ENCODE results near the gene ZSCAN26.

ZSCAN26 gene

DNA sequence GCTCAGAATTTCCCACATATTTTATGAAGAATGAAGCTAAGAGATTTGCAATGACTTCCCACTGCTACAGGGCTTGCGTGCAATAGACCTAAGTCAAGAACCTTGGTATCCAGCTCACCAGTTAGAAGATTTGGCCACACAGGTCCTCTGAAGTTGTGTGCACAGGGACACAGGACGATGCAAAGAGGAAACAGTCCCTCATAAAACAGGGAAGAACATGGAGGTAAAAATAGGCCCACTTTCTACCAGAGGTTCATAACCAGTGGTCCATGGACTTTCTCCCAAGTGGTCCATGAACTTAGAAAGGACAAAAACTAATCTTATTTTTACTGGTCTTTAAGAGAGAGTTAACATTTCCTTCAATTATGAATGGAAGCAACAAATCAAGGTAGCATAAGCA is 16.2 kb upstream of the ZSCAN26 start:
- no peaks in the 10 kb centered on the region for H3K27me3 ChIP-seq (ENCODE audit: low read depth, low read length)
- H3K4me2 ChIP-seq (ENCODE audit: low read length) = no peak overlapping the region
- no peaks in the 10 kb centered on the region for H3K79me2 ChIP-seq (ENCODE audit: low read length)
- H3K9me3 ChIP-seq (ENCODE audit: insufficient read depth, low read length) = no peaks in the 10 kb centered on the region
- H4K20me1 ChIP-seq (ENCODE audit: insufficient read depth, low read length) = no peaks in the 10 kb centered on the region
- no peak for TF ChIP-seq EZH2phosphoT487 (IDR thresholded peaks at IDR 0.05; ENCODE audit: low read depth)
- TF ChIP-seq, protein P1, sequence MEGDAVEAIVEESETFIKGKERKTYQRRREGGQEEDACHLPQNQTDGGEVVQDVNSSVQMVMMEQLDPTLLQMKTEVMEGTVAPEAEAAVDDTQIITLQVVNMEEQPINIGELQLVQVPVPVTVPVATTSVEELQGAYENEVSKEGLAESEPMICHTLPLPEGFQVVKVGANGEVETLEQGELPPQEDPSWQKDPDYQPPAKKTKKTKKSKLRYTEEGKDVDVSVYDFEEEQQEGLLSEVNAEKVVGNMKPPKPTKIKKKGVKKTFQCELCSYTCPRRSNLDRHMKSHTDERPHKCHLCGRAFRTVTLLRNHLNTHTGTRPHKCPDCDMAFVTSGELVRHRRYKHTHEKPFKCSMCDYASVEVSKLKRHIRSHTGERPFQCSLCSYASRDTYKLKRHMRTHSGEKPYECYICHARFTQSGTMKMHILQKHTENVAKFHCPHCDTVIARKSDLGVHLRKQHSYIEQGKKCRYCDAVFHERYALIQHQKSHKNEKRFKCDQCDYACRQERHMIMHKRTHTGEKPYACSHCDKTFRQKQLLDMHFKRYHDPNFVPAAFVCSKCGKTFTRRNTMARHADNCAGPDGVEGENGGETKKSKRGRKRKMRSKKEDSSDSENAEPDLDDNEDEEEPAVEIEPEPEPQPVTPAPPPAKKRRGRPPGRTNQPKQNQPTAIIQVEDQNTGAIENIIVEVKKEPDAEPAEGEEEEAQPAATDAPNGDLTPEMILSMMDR (IDR thresholded peaks at IDR 0.05; ENCODE audit: low read depth, low read length) = no peak
- H3K27ac ChIP-seq (ENCODE audit: low read length) = no peak overlapping the region
- H3K9ac ChIP-seq (ENCODE audit: low read length) = no peak overlapping the region
- H3K36me3 ChIP-seq (replicated peaks; ENCODE audit: low read depth, low read length) = no peaks in the 10 kb centered on the region
- H3K4me3 ChIP-seq (ENCODE audit: low read length) = no peak overlapping the region
- peaks cover 5% of the 10 kb centered on the region; the same call in 1 of the 2 replicates for H3K4me1 ChIP-seq (ENCODE audit: low read length)
- H2AFZ ChIP-seq (ENCODE audit: low read depth, low read length) = no peak overlapping the region

DNA sequence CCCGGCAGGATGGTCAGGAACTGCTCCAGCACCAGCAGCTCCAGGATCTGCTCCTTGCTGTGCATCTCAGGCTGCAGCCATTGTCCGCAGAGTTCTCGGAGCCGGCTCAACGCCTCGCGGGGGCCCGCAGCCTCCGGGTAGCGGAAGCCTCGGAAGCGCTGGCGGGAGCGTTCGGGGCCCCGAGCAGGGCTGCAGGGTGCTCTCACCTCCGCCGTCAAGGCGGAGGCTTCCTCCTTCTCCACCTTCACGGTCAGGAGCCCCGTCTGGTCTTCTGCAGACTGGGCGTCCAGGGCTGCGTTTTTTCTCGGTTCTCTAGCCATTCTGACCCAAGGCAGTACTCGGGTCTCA is 15.3 kb upstream of the ZSCAN26 start:
- Histone ChIP-seq H3K27me3 (ENCODE audit: low read depth, low read length) (no peaks in the 10 kb centered on the region), H3K4me1 (ENCODE audit: low read length) (peaks cover 5% of the 10 kb centered on the region; the same call in 1 of the 2 replicates), H3K9ac (ENCODE audit: low read length) (peak overlapping the region; percentile 49), H3K9me3 (ENCODE audit: insufficient read depth, low read length) (no peaks in the 10 kb centered on the region), H3K4me2 (ENCODE audit: low read length) (peak overlapping the region; percentile 81), H3K4me3 (ENCODE audit: low read length) (peak overlapping the region; percentile 83), H4K20me1 (ENCODE audit: insufficient read depth, low read length) (no peaks in the 10 kb centered on the region), H3K36me3 (replicated peaks; ENCODE audit: low read depth, low read length) (no peaks in the 10 kb centered on the region), H2AFZ (ENCODE audit: low read depth, low read length) (peak overlapping the region; percentile 98), H3K27ac (ENCODE audit: low read length) (no peak overlapping the region), H3K79me2 (ENCODE audit: low read length) (no peaks in the 10 kb centered on the region)
- TF ChIP-seq, protein P1 (IDR thresholded peaks at IDR 0.05; ENCODE audit: low read depth, low read length) = no peak
- TF ChIP-seq EZH2phosphoT487 (IDR thresholded peaks at IDR 0.05; ENCODE audit: low read depth) = no peak

DNA sequence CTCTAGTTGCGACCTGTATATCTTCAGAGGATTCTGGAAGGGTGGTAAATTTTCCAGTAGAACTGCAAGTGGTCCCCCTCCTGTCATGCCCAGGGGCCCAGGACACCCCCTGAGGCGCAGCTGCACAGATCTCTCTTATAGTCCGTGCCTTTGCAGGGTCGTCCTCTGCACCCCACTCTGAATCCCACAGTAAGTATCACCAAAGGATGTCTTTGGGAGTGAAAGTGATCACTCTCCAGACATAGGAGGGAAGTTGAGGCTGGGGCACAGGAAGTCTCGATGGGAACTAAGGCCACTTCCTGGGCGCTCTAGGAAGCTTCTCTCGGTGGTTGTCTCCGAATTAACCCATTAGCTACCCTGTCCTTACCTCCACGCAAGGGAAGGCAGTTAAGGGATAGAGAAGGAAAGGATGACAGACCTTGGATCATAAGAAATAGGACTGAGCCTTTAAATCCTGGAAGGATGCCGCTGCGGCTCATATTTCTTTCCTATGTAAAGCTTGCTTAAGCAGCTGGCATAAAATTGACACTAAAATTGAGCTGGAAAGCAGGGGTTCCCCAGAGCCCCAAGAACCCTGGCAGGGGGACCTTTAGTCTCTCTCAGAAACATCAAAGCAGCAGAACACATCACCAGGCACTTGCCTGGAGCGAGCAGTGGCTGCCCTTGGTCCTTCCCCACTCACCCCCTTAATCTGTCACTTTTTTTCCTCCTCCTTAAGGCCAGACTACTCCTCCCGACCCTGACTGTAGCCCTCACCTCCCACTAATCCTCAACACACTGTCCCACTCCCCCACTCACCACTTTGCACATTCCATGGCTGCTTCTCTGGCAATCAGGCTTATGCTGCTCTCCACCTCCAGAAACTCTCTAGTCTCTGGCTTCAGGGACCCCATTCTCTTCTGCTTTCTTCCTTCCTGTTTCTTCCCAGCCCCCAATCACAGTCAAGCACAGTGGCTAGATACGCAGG is 14.7 kb upstream of the ZSCAN26 start, which contains the start of gene ZKSCAN4:
Gene ZKSCAN4 (minus strand): TSS at position 261 of the 967 bp plus-strand sequence. CDS start 289 bp downstream, outside the sequence.
- H3K79me2 ChIP-seq (ENCODE audit: low read length) = no peaks in the 10 kb centered on the region
- H3K27me3 ChIP-seq (ENCODE audit: low read depth, low read length) = no peaks in the 10 kb centered on the region
- peaks cover 5% of the 10 kb centered on the region; the same call in 1 of the 2 replicates for H3K4me1 ChIP-seq (ENCODE audit: low read length)
- no peak for TF ChIP-seq EZH2phosphoT487 (IDR thresholded peaks at IDR 0.05; ENCODE audit: low read depth)
- TF ChIP-seq, protein P1 (IDR thresholded peaks at IDR 0.05; ENCODE audit: low read depth, low read length) = no peak
- H4K20me1 ChIP-seq (ENCODE audit: insufficient read depth, low read length) = no peaks in the 10 kb centered on the region
- H3K4me3 ChIP-seq (ENCODE audit: low read length) = peak within 1 kb of the TSS; percentile 83
- H3K9me3 ChIP-seq (ENCODE audit: insufficient read depth, low read length) = no peaks in the 10 kb centered on the region
- peak within 1 kb of the TSS; percentile 81 for H3K4me2 ChIP-seq (ENCODE audit: low read length)
- H2AFZ ChIP-seq (ENCODE audit: low read depth, low read length) = peak within 1 kb of the TSS; percentile 98
- no peaks in the 10 kb centered on the region for H3K36me3 ChIP-seq (replicated peaks; ENCODE audit: low read depth, low read length)
- H3K9ac ChIP-seq (ENCODE audit: low read length) = peak within 1 kb of the TSS; percentile 49
- H3K27ac ChIP-seq (ENCODE audit: low read length) = no peak within 1 kb of the TSS

DNA sequence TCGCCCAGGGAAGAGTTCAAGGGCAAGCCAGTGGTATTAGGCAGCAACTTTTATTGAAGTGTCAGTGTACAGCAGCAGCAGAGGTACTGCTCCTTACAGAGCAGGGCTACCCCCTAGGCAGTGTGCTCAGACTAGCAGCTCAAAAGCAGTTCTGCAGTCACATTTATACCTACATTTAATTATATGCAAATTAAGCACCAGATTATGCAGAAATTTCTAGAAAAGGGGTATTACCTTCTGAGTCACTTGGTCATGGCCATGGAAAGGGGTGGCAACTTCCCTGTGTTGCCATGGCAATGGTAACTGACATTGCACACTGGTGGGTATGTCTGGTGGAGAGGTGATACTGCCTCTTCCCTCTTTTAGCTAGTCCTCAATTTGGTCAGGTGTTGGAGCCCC is 12.8 kb upstream of the ZSCAN26 start:
- Histone ChIP-seq H3K36me3 (replicated peaks; ENCODE audit: low read depth, low read length) (no peaks in the 10 kb centered on the region), H2AFZ (ENCODE audit: low read depth, low read length) (no peak overlapping the region), H3K9ac (ENCODE audit: low read length) (no peak overlapping the region), H3K4me2 (ENCODE audit: low read length) (no peak overlapping the region), H3K27ac (ENCODE audit: low read length) (no peak overlapping the region), H3K4me1 (ENCODE audit: low read length) (peaks cover 5% of the 10 kb centered on the region; the same call in 1 of the 2 replicates), H3K9me3 (ENCODE audit: insufficient read depth, low read length) (no peaks in the 10 kb centered on the region), H3K27me3 (ENCODE audit: low read depth, low read length) (no peaks in the 10 kb centered on the region), H3K79me2 (ENCODE audit: low read length) (no peaks in the 10 kb centered on the region), H4K20me1 (ENCODE audit: insufficient read depth, low read length) (no peaks in the 10 kb centered on the region), H3K4me3 (ENCODE audit: low read length) (no peak overlapping the region)
- TF ChIP-seq, protein P1 (IDR thresholded peaks at IDR 0.05; ENCODE audit: low read depth, low read length) = no peak
- TF ChIP-seq EZH2phosphoT487 (IDR thresholded peaks at IDR 0.05; ENCODE audit: low read depth) = no peak

Measured in OCI-LY3 (cell line).